Vagina (tissue), 2 donors: ENCODE results near the gene RNMT. TPM values are rescaled to one million over a fixed set of nuclear protein-coding genes. Genes with fewer than 3 reads are reported as not detected.
A peak's percentile ranks its signal among the peaks of the same experiment; 100 is the strongest.

ENCODE experiments used
- DNase-seq, 2 donors: peaks; one replicate each; pipeline ENCODE4 v3.0.0-alpha.2; 2017; ENCODE audit errors: extremely low spot score in 2 of 2
- H3K27ac ChIP-seq: fragments of 200-600 bp; sonication (generic); one replicate; pipeline ENCODE4 v1.5.1; 2019
- H3K27me3 ChIP-seq: fragments of 200-600 bp; sonication (generic); one replicate; pipeline ENCODE4 v1.5.1; 2019
- H3K36me3 ChIP-seq, 2 donors: fragments of 200-600 bp; sonication (generic); one replicate each; pipeline ENCODE4 v1.5.1; 2017 to 2019
- H3K4me1 ChIP-seq: fragments of 200-600 bp; sonication (generic); one replicate; pipeline ENCODE4 v1.5.1; 2019
- H3K4me3 ChIP-seq, 2 donors: fragments of 200-600 bp; sonication (generic); 1 replicate in 1 of 2; 2 replicates in 1 of 2; pipeline ENCODE4 v1.5.1; 2016 to 2019
- H3K9me3 ChIP-seq: fragments of 200-600 bp; sonication (generic); one replicate; pipeline ENCODE4 v1.5.1; 2019
- POLR2A ChIP-seq, 2 donors: fragments of 450-650 bp; IDR thresholded peaks; one replicate each; pipeline ENCODE4 v1.6.1; 2017; ENCODE audit warnings: antibody characterized with exemption in 2 of 2, mild to moderate bottlenecking in 2 of 2, moderate library complexity in 2 of 2
- POLR2AphosphoS5 ChIP-seq, 2 donors: sonication (generic); formaldehyde crosslinking; IDR thresholded peaks; one replicate each; pipeline ENCODE4 v1.9.0; 2017; ENCODE audit warnings: antibody characterized with exemption in 2 of 2, mild to moderate bottlenecking in 2 of 2, low read depth in 1 of 2; ENCODE audit not compliant: insufficient read depth in 1 of 2
- intact Hi-C: fragments of 100-400 bp; cut with DNase I; formaldehyde crosslinking; loops from one replicate; pipeline ENCODE4 v1.15.1; 2023
- total RNA-seq: library from RNA; depleted of rRNA; stranded (reverse); fragments of >200 nt; gene quantifications from one replicate; pipeline ENCODE4 v1.2.3, GENCODE V29; 2016
- TF ChIP-seq, protein P1 (sequence below), 3 experiments: fragments of 450-650 bp in 2 of 3; fragments of 200-600 bp in 1 of 3; sonication (generic) in 1 of 3; IDR thresholded peaks; one replicate each; pipeline ENCODE4 v1.5.1; 2017 to 2019; ENCODE audit warnings: antibody characterized with exemption in 3 of 3, mild to moderate bottlenecking in 2 of 3, moderate library complexity in 2 of 3

RNMT gene
- total RNA-seq, 1 donor from 2014 or later = 12.8 TPM

- TF ChIP-seq POLR2AphosphoS5 (IDR thresholded peaks at IDR 0.05; ENCODE audit: insufficient read depth in 1 of 2, low read depth in 1 of 2) = no peak
- no peak for TF ChIP-seq POLR2A (IDR thresholded peaks at IDR 0.05)
- TF ChIP-seq, protein P1, sequence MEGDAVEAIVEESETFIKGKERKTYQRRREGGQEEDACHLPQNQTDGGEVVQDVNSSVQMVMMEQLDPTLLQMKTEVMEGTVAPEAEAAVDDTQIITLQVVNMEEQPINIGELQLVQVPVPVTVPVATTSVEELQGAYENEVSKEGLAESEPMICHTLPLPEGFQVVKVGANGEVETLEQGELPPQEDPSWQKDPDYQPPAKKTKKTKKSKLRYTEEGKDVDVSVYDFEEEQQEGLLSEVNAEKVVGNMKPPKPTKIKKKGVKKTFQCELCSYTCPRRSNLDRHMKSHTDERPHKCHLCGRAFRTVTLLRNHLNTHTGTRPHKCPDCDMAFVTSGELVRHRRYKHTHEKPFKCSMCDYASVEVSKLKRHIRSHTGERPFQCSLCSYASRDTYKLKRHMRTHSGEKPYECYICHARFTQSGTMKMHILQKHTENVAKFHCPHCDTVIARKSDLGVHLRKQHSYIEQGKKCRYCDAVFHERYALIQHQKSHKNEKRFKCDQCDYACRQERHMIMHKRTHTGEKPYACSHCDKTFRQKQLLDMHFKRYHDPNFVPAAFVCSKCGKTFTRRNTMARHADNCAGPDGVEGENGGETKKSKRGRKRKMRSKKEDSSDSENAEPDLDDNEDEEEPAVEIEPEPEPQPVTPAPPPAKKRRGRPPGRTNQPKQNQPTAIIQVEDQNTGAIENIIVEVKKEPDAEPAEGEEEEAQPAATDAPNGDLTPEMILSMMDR (IDR thresholded peaks at IDR 0.05) = no peak
- intact Hi-C loops = no loop called here
- no peaks in the 10 kb centered on the region for H3K9me3 ChIP-seq
- H3K27me3 ChIP-seq = no peaks in the 10 kb centered on the region
- no peaks in the 10 kb centered on the region for H3K36me3 ChIP-seq
- H3K4me1 ChIP-seq = peaks cover 8% of the 10 kb centered on the region
- peak overlapping the region; percentile 14 to 18 for H3K4me3 ChIP-seq
- no peak overlapping the region for H3K27ac ChIP-seq
- DNase-seq = no peak
Observed at GRCh38 chr18:13801260-13801601, 74.8 kb downstream of the RNMT start.

- Histone ChIP-seq H3K36me3 (no peaks in the 10 kb centered on the region), H3K4me1 (peaks cover 8% of the 10 kb centered on the region), H3K9me3 (no peaks in the 10 kb centered on the region), H3K27ac (no peak overlapping the region), H3K27me3 (no peaks in the 10 kb centered on the region), H3K4me3 (no peak overlapping the region)
- intact Hi-C loops = no loop called here
- TF ChIP-seq POLR2A (IDR thresholded peaks at IDR 0.05) = no peak
- TF ChIP-seq POLR2AphosphoS5 (IDR thresholded peaks at IDR 0.05; ENCODE audit: insufficient read depth in 1 of 2, low read depth in 1 of 2) = no peak
- TF ChIP-seq, protein P1 (IDR thresholded peaks at IDR 0.05) = no peak
- no peak for DNase-seq
Observed at GRCh38 chr18:13804305-13804704, 77.8 kb downstream of the RNMT start.

DNA sequence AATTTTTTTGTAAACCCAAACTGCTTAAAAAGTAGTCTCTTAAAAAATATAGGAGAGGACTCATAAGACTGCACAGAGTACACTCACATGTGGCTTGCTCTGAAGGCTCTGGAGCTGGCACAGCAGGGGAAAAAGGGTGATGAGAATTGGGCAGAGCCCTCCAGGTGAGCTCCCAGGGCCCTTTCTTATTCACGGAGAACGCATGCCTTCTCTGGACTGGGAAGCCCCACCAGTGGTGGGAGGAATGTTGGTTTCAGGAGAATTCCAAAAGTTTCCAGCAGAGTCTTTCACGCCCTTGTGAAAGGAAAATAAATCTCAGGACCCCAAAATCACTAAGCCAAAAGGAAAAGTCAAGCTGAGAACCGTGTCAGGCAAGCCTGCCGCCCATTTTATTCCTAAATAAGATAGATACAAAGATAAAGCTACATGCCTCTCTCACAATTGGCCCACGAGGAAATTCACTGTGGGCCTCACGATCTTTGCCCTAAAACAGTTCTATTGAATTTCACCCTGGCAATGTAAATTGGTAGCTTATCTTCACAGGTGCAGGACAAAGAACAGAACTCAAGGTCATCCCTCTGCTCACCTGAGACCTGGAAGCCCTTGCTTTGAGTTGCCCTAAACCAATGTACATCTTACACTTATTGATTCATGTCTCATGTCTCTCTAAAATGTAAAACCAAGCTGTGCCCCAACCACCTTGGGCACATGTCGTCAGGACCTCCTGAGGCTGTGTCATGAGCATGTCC lies 82.0 kb downstream of the RNMT start:
- TF ChIP-seq, protein P1 (IDR thresholded peaks at IDR 0.05) = no peak
- TF ChIP-seq POLR2A (IDR thresholded peaks at IDR 0.05) = no peak
- TF ChIP-seq POLR2AphosphoS5 (IDR thresholded peaks at IDR 0.05; ENCODE audit: insufficient read depth in 1 of 2, low read depth in 1 of 2) = no peak
- H3K36me3 ChIP-seq = no peaks in the 10 kb centered on the region
- no peak overlapping the region for H3K27ac ChIP-seq
- DNase-seq = no peak
- intact Hi-C loops = no loop called here
- H3K27me3 ChIP-seq = no peaks in the 10 kb centered on the region
- H3K9me3 ChIP-seq = no peaks in the 10 kb centered on the region
- H3K4me1 ChIP-seq = no peaks in the 10 kb centered on the region
- no peak overlapping the region for H3K4me3 ChIP-seq

GRCh38 chr18:13809043-13809430 lies 82.6 kb downstream of the RNMT start:
- H3K4me1 ChIP-seq = no peaks in the 10 kb centered on the region
- no peak overlapping the region for H3K27ac ChIP-seq
- DNase-seq = no peak
- no peaks in the 10 kb centered on the region for H3K36me3 ChIP-seq
- H3K9me3 ChIP-seq = no peaks in the 10 kb centered on the region
- no peaks in the 10 kb centered on the region for H3K27me3 ChIP-seq
- TF ChIP-seq POLR2A (IDR thresholded peaks at IDR 0.05) (no peak), POLR2AphosphoS5 (IDR thresholded peaks at IDR 0.05; ENCODE audit: insufficient read depth in 1 of 2, low read depth in 1 of 2) (no peak)
- TF ChIP-seq, protein P1 (IDR thresholded peaks at IDR 0.05) = no peak
- no peak overlapping the region for H3K4me3 ChIP-seq
- intact Hi-C loops = no loop called here

- no peaks in the 10 kb centered on the region for H3K27me3 ChIP-seq
- no peaks in the 10 kb centered on the region for H3K36me3 ChIP-seq
- no peaks in the 10 kb centered on the region for H3K4me1 ChIP-seq
- H3K4me3 ChIP-seq = no peak overlapping the region
- no peak for TF ChIP-seq POLR2A (IDR thresholded peaks at IDR 0.05)
- TF ChIP-seq, protein P1 (IDR thresholded peaks at IDR 0.05) = no peak
- no peak for TF ChIP-seq POLR2AphosphoS5 (IDR thresholded peaks at IDR 0.05; ENCODE audit: insufficient read depth in 1 of 2, low read depth in 1 of 2)
- no peaks in the 10 kb centered on the region for H3K9me3 ChIP-seq
- no peak overlapping the region for H3K27ac ChIP-seq
- intact Hi-C loops = no loop called here
- no peak for DNase-seq
Observed at GRCh38 chr18:13809531-13810255, 83.2 kb downstream of the RNMT start.
